Testis (tissue), 3 donors: ENCODE data around the gene TMEM51. TPM values are rescaled to one million over a fixed set of nuclear protein-coding genes. Genes with fewer than 3 reads are reported as not detected.

Experiments used
- DNase-seq: peaks from one replicate; pipeline ENCODE4 v3.0.0-alpha.2; 2019
- H3K27ac ChIP-seq, 2 donors: fragments of 200-600 bp; sonication (generic); one replicate each; pipeline ENCODE4 v1.5.1; 2019
- H3K27me3 ChIP-seq: fragments of 200-600 bp; sonication (generic); one replicate; pipeline ENCODE4 v1.5.1; 2019
- H3K36me3 ChIP-seq: fragments of 200-600 bp; sonication (generic); one replicate; pipeline ENCODE4 v1.5.1; 2017; ENCODE audit warnings: low read depth; ENCODE audit errors: missing control alignments
- H3K4me1 ChIP-seq: fragments of 200-600 bp; sonication (generic); one replicate; pipeline ENCODE4 v1.5.1; 2019
- H3K4me3 ChIP-seq, 2 donors: fragments of 200-600 bp; sonication (generic); one replicate each; pipeline ENCODE4 v1.5.1; 2017 to 2019
- H3K9me3 ChIP-seq: fragments of 200-600 bp; sonication (generic); one replicate; pipeline ENCODE4 v1.5.1; 2017
- CTCF ChIP-seq, 3 experiments: fragments of 450-650 bp in 2 of 3; fragments of 200-600 bp in 1 of 3; sonication (generic) in 1 of 3; IDR thresholded peaks; one replicate each; pipeline ENCODE4 v1.5.1; 2016 to 2019; ENCODE audit warnings: antibody characterized with exemption in 3 of 3, mild to moderate bottlenecking in 2 of 3, moderate library complexity in 1 of 3
- POLR2A ChIP-seq: fragments of 450-650 bp; IDR thresholded peaks from one replicate; pipeline ENCODE4 v1.6.1; 2017; ENCODE audit warnings: antibody characterized with exemption, mild to moderate bottlenecking, moderate library complexity
- WGBS, 2 donors: methylation state at CpG; one replicate each; pipeline ENCODE4 v1.1.5; 2018; 5-methylcytosine and 5-hydroxymethylcytosine counted together
- intact Hi-C: fragments of 100-400 bp; cut with DNase I; formaldehyde crosslinking; loops from one replicate; pipeline ENCODE4 v1.15.1; 2023; ENCODE audit warnings: low total_unique reads
- polyA plus RNA-seq: library from polyadenylated mRNA; stranded (reverse); fragments of 350-450 nt; fragmentation: Illumina TruSeq; extraction: RNeasy Lipid Tissue Mini Kit (QIAGEN cat#74804); gene quantifications from one replicate; pipeline ENCODE4 v1.2.3, GENCODE V29; 2014; ENCODE audit warnings: low read depth, low replicate concordance; ENCODE audit not compliant: insufficient read depth
- total RNA-seq, 2 donors: library from RNA; depleted of rRNA; stranded (reverse); fragments of >200 nt; gene quantifications; one replicate each; pipeline ENCODE4 v1.2.3, GENCODE V29; 2016

TMEM51 gene
- total and polyA plus RNA-seq, 3 donors from 2014 or later = 5.3 to 7.9 (median 5.3) TPM

GRCh38 chr1:15117671-15118325 is 35.7 kb upstream of the TMEM51 start:
- H3K36me3 ChIP-seq = no peaks in the 10 kb centered on the region
- H3K4me1 ChIP-seq = peaks cover 15% of the 10 kb centered on the region
- 29 to 61% methylated on average over 4 to 7 of the region's 8 CpGs for WGBS, 2 donors
- no peak for DNase-seq
- no peaks in the 10 kb centered on the region for H3K27me3 ChIP-seq
- no peak overlapping the region for H3K4me3 ChIP-seq
- no peaks in the 10 kb centered on the region for H3K9me3 ChIP-seq
- no peak for TF ChIP-seq CTCF (IDR thresholded peaks at IDR 0.05)
- H3K27ac ChIP-seq = peak overlapping the region in 1 of 2 donors; percentile 14
- intact Hi-C loops = no loop called here

GRCh38 chr1:15118579-15118978 is 35.0 kb upstream of the TMEM51 start:
- H3K4me1 ChIP-seq = peaks cover 15% of the 10 kb centered on the region
- 87% methylated on average over 8 of the region's 8 CpGs; no CpG with 5 or more reads in 1 of the 2 donors for WGBS, 2 donors
- TF ChIP-seq CTCF (IDR thresholded peaks at IDR 0.05) (no peak), POLR2A (no peak)
- DNase-seq = no peak
- H3K27me3 ChIP-seq = no peaks in the 10 kb centered on the region
- H3K4me3 ChIP-seq = no peak overlapping the region
- H3K27ac ChIP-seq = no peak overlapping the region
- intact Hi-C loops = no loop called here
- no peaks in the 10 kb centered on the region for H3K36me3 ChIP-seq
- no peaks in the 10 kb centered on the region for H3K9me3 ChIP-seq

- Histone ChIP-seq H3K27me3 (no peaks in the 10 kb centered on the region), H3K27ac (no peak overlapping the region), H3K4me3 (no peak overlapping the region), H3K4me1 (peaks cover 15% of the 10 kb centered on the region), H3K36me3 (no peaks in the 10 kb centered on the region), H3K9me3 (no peaks in the 10 kb centered on the region)
- 89% methylated on average over 13 of the region's 13 CpGs for WGBS, 2 donors
- intact Hi-C loops = loop anchor here (10.0 kb wide), 2 partner anchors 154 to 184 kb away; no protein-coding TSS in a partner anchor
- no peak for DNase-seq
- no peak for TF ChIP-seq POLR2A
- no peak for TF ChIP-seq CTCF (IDR thresholded peaks at IDR 0.05)
Measured at GRCh38 chr1:15120251-15120945, 33.1 kb upstream of the TMEM51 start.

- Histone ChIP-seq H3K4me3 (no peak overlapping the region), H3K9me3 (no peaks in the 10 kb centered on the region), H3K4me1 (peaks cover 6% of the 10 kb centered on the region), H3K36me3 (no peaks in the 10 kb centered on the region), H3K27me3 (no peaks in the 10 kb centered on the region), H3K27ac (no peak overlapping the region)
- no peak for DNase-seq
- intact Hi-C loops = loop anchor here (10.0 kb wide), 2 partner anchors 152 to 182 kb away; no protein-coding TSS in a partner anchor
- TF ChIP-seq CTCF (IDR thresholded peaks at IDR 0.05) = no peak
- TF ChIP-seq POLR2A = no peak
- WGBS, 2 donors = 85 to 86% methylated on average over 6 to 7 of the region's 7 CpGs
Measured at GRCh38 chr1:15122331-15122730, 31.2 kb upstream of the TMEM51 start.
